ENCODE results near the gene TMEM203. TPM values are rescaled to one million over a fixed set of nuclear protein-coding genes. Genes with fewer than 3 reads are reported as not detected.

Gene TMEM203
- 36.2 and 39.1 TPM in 2 replicates for total RNA-seq

DNA sequence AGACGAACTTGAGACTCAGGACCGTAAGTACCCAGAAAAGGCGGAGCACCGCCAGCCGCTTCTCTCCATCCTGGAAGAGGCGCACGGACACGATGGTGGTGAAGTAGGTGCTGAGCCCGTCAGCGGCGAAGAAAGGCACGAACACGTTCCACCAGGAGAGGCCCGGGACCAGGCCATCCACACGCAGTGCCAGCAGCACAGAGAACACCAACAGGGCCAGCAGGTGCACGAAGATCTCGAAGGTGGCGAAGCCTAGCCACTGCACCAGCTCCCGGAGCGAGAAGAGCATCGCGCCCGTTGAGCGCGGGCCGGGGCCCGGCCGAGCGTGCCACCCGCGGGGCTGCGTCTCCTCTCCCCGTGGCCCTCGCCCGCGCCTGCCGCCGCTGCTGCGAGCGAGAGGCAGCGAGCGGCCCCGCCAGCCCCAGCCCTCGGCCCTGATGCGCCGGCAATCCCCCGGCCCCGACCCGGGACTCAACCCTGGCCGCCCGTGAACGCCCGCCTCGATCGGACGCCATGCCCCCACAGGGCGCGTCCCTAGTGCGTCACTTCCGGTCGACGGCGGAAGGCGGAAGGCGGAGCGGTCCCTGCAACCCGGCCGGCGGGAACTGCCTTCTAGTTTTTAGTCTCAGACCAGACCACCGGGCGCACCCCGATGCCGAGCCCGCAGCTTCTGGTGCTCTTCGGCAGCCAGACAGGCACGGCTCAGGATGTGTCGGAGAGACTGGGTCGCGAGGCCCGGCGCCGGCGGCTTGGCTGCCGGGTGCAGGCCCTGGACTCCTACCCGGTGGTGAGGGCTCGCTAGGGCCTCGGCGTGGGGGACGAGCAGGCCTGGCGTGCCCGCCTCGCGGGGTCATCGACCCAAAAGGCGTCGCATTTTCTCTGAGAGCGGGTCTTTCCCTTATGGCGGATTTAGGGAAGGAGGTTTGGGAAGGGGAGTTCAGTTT, at the start of gene TMEM203, which contains the start of gene NDOR1:
TSS of gene TMEM203 (minus strand) at position 523 of the 944 bp plus-strand sequence. CDS start at position 289, 234 bp downstream.
TSS of gene NDOR1 (plus strand) at position 575 of the 944 bp plus-strand sequence. CDS start at position 653, 78 bp downstream.

DNA sequence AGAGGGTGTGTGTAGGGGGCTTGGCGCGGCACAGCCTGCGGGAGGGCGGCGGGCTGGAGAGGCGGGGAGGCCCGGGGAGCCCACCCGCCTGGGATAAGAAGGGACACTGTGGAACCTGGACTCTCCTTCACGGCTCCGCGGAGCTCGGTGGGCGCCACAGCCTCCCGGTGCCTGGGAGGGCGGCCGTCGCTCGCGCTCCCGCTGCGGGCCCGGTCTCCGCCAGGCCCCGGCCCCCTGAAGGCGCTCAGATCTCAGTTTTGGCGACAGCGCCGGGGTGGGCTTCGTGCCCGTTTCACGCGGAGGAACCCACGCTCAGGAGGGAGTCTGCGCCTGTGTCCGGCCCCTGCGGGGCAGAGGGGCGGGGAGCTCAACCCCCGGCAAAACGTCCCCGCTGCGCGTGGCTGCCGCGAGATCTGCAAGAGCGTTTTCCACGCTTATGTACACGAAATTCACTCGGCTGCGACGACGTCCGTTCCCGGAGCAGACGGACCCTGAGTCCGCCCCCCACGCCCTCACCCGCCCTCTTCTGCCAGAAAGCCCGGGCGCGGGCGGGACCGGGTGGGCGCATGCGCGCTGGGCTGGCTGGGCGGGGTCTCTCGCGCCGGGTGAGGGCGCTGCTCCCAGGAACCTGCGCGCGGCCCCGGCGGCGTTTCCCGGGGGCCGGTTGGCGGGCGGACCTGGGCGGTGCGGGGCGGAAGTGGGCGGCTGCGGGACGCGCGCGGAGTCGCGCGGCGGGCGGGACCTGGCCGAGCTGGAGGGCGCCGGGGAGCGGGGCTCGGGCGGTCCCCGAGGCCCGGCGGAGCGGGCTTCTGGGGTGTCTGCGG, 49.4 kb upstream of the TMEM203 start, which contains the start of gene NELFB:
TSS of gene NELFB (plus strand) at position 704 of the 824 bp plus-strand sequence.

DNA sequence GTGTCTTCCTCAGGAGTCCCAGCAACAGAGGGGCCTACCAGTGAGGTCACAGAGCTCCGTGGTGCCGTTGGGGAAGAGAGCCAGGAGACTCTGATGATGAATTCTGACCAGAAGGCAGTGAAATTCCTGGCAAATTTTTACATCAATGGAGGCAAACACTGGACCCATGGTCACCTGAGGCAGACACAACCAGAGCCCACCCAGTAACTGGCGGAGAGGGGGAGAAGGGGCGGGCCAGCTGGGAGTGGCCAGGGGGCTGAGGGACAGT, 45.7 kb upstream of the TMEM203 start, which contains the start of gene STPG3:
TSS of gene STPG3 (plus strand) at position 93 of the 268 bp plus-strand sequence. CDS start at position 94, 1 bp downstream.

GRCh38 chr9:137240841-137241489, 35.5 kb upstream of the TMEM203 start, which contains the start of gene TUBB4B:
Gene TUBB4B (plus strand): TSS chr9:137241287. CDS start chr9:137241361, 74 bp downstream.

DNA sequence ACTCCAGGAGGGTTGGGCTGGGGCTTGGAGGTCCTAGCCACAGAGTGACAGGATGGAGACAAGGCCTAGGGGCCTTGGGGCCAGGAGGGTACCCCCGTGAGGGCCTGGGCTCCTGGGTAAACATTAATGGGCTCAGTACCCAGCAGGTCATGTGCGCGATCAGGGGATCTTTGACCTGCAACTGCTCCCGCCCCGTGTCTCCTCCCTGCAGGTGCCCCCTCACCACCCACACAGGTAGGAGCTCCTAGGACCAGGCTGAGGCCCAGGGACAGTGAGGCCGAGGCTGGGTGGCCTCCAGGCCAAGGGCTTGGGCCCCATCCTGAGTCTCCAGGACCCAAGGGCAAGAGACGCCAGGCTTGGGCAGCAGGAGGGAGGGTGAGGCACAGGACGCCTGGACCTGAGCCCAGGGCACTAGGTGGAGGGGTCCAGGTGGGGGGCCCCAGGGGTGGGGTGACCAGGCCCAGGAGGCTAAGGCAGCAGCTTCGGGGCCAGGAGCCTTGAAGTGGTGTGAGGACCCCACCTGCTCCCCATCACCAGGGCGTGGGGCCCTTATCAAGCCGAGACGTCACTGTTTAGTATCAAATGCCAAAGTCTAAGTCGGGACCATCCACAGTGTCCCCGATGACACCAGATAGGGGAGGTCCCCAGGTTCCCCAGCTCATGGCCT, 25.4 kb upstream of the TMEM203 start, which contains the start of gene SLC34A3:
TSS of gene SLC34A3 (plus strand) at position 197 of the 667 bp plus-strand sequence. CDS start 802 bp downstream, outside the sequence.

DNA sequence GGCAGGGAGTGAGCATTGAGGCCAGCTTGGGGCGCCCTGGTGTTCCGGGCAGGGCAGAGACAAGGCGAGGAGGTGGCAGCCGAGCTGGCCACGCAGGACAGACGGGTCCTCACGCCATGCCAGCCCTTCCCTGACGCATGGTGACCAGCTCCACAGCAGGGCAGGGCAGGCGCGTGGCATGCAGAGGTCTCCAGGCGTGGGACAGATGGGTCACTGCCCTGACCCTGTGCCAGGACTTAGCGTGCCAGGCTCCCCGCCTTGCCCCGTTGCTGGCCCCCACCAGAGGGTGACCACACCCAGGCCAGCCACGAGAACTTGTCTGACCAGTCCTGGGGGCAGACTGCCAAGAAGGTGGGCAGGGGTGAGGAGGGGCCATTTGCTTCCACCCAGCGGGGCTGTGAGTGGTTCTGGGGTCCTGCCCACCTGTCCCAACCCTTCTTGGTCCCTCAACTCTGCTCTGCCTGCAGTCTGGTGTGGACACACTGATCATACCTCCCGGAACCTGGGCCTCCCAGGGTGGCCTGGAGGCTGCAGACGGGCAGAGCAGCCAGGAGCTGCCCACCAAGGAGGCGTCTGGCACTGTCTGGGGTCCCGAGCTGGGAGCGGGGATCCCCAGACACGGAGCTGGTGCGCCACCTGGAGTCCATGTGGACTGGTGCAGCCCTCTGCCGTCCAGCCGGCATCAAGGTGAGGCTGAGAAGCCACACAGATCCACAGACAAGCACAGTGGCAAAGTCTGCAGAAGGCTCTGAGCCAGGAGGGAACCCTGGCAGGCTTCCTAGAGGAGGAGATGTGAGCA, 21.8 kb upstream of the TMEM203 start, which contains the start of gene RNF224:
TSS of gene RNF224 (plus strand) at position 449 of the 799 bp plus-strand sequence. CDS start 834 bp downstream, outside the sequence.

GRCh38 chr9:137224830-137225694, 19.6 kb upstream of the TMEM203 start, which contains the start of gene CYSRT1:
Gene CYSRT1 (plus strand): TSS chr9:137225174. CDS start chr9:137225622, 448 bp downstream.

DNA sequence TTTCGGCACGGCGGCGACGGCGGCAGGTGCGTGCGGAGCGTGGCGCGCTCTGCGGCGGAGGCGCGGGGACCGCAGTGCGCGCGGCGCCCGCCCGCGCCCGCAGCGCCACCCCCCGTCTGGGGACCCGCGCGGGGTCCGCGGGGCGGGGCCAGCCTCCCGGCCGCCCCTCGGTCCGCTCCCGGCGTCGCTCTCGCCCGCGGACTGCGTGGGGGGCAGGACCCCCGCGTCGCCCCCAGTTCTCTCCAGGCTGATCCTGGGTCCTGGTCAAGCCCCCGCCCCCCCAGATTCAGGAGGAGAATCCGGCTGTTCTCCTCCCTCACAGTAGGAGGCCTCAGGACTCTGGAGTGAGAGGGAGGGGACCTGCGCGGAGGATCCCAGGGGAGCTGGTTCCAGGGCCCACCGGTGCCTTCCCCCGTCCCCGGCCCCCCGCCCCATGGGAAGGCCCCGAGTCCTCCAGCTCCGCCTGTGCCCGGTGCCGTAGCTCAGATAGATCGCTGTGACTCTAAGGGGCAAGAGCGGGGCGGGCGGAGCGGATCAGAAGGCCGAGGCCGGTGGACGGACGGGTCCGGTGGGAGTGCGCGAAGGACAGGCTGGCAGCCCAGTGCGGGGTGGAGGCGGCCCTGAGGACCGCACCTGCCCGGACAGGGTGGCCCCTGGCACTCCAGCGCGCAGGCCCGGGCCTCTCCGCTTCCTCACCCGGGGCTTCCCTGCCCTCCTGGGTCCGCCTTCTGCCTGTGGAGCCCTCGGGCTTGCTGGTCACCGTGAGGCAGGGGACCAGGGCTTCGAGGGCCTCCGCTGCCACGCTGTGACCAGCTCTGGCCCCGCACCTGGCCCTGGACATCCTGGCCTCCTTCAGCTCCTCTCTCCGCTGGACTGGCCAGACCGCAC, 17.0 kb upstream of the TMEM203 start, which contains the start of gene RNF208:
TSS of gene RNF208 (minus strand) at position 51 of the 888 bp plus-strand sequence. CDS start 1,028 bp downstream, outside the sequence.

GRCh38 chr9:137200311-137201204, 4.9 kb downstream of the TMEM203 start, which contains the start of gene TPRN:
Gene TPRN (minus strand): TSS chr9:137200741. CDS start chr9:137200711, 30 bp downstream.

DNA sequence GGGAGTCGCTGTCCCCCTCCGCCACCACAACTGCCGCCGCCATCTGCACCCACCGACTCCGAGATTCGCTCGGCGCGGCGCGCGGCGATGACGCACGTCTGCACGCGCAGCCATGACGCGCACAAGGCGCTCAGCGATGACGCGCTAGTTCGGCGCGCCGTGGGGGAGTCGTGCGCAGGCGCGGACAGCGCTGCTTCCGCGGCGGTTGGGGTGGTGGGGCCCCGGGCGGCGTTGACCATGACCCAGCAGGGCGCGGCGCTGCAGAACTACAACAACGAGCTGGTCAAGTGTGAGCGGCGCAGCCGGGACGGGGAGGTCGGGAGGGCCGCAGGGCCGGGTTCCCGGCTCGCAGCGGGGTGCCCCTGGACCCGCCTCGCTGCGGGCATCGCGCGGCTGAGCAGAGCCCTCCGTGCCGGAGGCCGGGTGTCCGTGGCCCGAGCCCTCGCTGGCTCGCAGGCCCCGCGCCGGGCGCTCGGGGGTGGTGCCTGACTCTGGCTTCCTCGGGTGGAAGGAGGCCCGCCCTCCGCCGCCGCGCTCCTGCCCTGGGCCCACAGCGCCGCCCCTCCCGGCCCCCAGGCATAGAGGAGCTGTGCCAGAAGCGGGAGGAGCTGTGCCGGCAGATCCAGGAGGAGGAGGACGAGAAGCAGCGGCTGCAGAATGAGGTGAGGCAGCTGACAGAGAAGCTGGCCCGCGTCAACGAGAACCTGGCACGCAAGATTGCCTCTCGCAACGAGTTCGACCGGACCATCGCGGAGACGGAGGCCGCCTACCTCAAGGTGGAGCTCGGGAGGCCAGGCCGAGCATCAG, 16.8 kb downstream of the TMEM203 start, which contains the start of the genes ANAPC2 and SSNA1:
TSS of gene ANAPC2 (minus strand) at position 71 of the 807 bp plus-strand sequence. CDS start at position 43, 28 bp downstream.
TSS of gene SSNA1 (plus strand) at position 187 of the 807 bp plus-strand sequence. CDS start at position 238, 51 bp downstream.

DNA sequence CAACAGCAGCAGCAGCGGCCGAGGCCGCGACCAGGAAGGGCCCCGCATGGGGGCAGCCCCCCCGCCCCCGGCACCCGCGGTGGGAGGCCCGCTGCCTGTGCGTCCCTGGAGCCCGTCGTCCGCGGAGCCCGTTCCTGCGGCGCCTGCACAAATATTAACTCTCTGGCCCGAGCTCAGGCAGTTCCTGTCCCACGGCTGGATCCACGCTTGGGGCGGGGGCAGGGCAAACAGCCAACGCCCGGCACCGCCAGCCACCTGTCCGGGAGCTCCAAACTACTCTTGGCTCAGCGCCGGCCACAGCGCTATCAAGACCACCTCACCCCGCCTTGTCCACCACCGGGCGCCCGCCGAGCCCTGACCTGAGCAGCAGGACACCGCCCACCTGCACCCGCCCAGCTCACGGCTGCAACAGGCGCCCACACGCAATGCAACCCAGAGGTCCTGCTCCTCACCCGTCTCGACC, 35.5 kb downstream of the TMEM203 start, which contains the start of gene LRRC26:
TSS of gene LRRC26 (minus strand) at position 156 of the 463 bp plus-strand sequence. CDS start at position 48, 108 bp downstream.

